Lung (tissue), 12 donors: Measurements from ENCODE around the gene DNASE2B. TPM values are rescaled to one million over a fixed set of nuclear protein-coding genes. Genes with fewer than 3 reads are reported as not detected.

ENCODE experiments used
- ATAC-seq: fragments of 200-7000 bp; cut with Tn5 transposase; one replicate; pipeline ENCODE4 v1.9.1; 2020; ENCODE audit warnings: moderate number of reproducible peaks; ENCODE audit not compliant: insufficient read depth, low FRiP score
- DNase-seq, 3 donors: peaks; one replicate each; pipeline ENCODE4 v3.0.0-alpha.2; 2013 to 2017
- H3K27ac ChIP-seq, 2 donors: one replicate each; pipeline ENCODE4 v1.5.1; 2013; ENCODE audit warnings: mild to moderate bottlenecking in 2 of 2, moderate library complexity in 2 of 2, control low read depth in 1 of 2, inconsistent platforms in 1 of 2, low read depth in 1 of 2, low read length in 1 of 2
- H3K27me3 ChIP-seq, 3 donors: one replicate each; pipeline ENCODE4 v1.5.1; 2013; ENCODE audit warnings: low read length in 2 of 3; ENCODE audit not compliant: control insufficient read depth in 3 of 3, insufficient read depth in 3 of 3
- H3K36me3 ChIP-seq, 4 donors: one replicate each; pipeline ENCODE4 v1.5.1; 2013; ENCODE audit warnings: low read length in 4 of 4, mild to moderate bottlenecking in 1 of 4, moderate library complexity in 1 of 4; ENCODE audit not compliant: control insufficient read depth in 4 of 4, insufficient read depth in 4 of 4
- H3K4me1 ChIP-seq, 5 donors: one replicate each; pipeline ENCODE4 v1.5.1; 2013; ENCODE audit warnings: low read length in 5 of 5, mild to moderate bottlenecking in 2 of 5, moderate library complexity in 1 of 5; ENCODE audit not compliant: control insufficient read depth in 5 of 5, insufficient read depth in 5 of 5
- H3K4me3 ChIP-seq: one replicate; pipeline ENCODE4 v1.5.1; 2013; ENCODE audit warnings: mild to moderate bottlenecking, control low read depth, moderate library complexity
- H3K9ac ChIP-seq, 2 donors: one replicate each; pipeline ENCODE4 v1.5.1; 2013; ENCODE audit warnings: low read length in 2 of 2, control low read depth in 1 of 2; ENCODE audit not compliant: insufficient read depth in 1 of 2
- H3K9me3 ChIP-seq, 4 donors: one replicate each; pipeline ENCODE4 v1.5.1; 2013; ENCODE audit warnings: low read length in 3 of 4, mild to moderate bottlenecking in 1 of 4, moderate library complexity in 1 of 4; ENCODE audit not compliant: control insufficient read depth in 4 of 4, insufficient read depth in 3 of 4
- WGBS, 2 donors: extraction: QIAGEN DNeasy Blood & Tissue Kit; methylation state at CpG; one replicate each; pipeline ENCODE4 v1.1.7; 2013; 5-methylcytosine and 5-hydroxymethylcytosine counted together
- polyA plus RNA-seq, 2 donors: library from polyadenylated mRNA; stranded (reverse); fragments of 200-250 nt; gene quantifications; one replicate each; pipeline ENCODE4 v1.2.1, GENCODE V29; 2013
- total RNA-seq, 2 donors: library from RNA; depleted of rRNA in 1 of 2; stranded (reverse); fragments of >200 nt in 1 of 2; gene quantifications; one replicate each; pipeline ENCODE4 v1.2.1, GENCODE V29; 2014 to 2021
- TF ChIP-seq, protein P1 (sequence below): IDR thresholded peaks from 2 replicates; pipeline ENCODE4 v1.5.1; 2012; ENCODE audit warnings: mild to moderate bottlenecking; ENCODE audit errors: control extremely low read depth, extremely low read depth
- donor health status: control.
- donor health status: control.
- donor health status: Bipolar disorder and iron deficiency.
- donor health status: healthy.
- donor health status: DM: yes; HTN: yes; CAD: no.

The DNASE2B gene
- total and polyA plus RNA-seq, 4 donors: 0.29 to 4.9 (median 1.3) TPM; not detected in 1

DNA sequence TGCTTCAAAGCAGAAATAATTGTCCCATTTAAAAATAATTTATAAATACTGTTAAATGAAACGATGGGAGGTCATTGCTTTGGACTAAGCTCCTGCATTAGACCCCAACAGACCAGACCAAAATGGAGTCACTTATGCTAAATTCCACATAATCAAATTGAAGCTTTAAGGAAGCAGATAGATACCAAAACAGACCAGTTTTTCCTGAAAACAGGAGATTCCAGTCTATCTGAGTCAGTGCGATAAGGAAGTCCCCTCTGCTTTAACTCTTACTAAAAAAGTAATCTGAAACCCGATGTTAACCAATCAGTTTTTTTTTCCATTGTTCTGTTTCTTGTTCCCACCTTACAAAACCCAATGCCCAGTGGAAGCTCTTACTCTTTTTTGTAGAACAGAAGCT, 16.2 kb upstream of the DNASE2B start:
- no peaks in the 10 kb centered on the region for H3K36me3 ChIP-seq
- TF ChIP-seq, protein P1, sequence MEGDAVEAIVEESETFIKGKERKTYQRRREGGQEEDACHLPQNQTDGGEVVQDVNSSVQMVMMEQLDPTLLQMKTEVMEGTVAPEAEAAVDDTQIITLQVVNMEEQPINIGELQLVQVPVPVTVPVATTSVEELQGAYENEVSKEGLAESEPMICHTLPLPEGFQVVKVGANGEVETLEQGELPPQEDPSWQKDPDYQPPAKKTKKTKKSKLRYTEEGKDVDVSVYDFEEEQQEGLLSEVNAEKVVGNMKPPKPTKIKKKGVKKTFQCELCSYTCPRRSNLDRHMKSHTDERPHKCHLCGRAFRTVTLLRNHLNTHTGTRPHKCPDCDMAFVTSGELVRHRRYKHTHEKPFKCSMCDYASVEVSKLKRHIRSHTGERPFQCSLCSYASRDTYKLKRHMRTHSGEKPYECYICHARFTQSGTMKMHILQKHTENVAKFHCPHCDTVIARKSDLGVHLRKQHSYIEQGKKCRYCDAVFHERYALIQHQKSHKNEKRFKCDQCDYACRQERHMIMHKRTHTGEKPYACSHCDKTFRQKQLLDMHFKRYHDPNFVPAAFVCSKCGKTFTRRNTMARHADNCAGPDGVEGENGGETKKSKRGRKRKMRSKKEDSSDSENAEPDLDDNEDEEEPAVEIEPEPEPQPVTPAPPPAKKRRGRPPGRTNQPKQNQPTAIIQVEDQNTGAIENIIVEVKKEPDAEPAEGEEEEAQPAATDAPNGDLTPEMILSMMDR: no peak
- no peaks in the 10 kb centered on the region for H3K4me1 ChIP-seq
- no peaks in the 10 kb centered on the region for H3K9me3 ChIP-seq
- DNase-seq (no peak), ATAC-seq (no peak)
- H3K4me3 ChIP-seq: no peak overlapping the region
- peaks cover 0 to 2% (median 0%) of the 10 kb centered on the region in 3 donors for H3K27me3 ChIP-seq
- no peak overlapping the region for H3K27ac ChIP-seq
- H3K9ac ChIP-seq: no peak overlapping the region
- WGBS, 2 donors: 93 to 94% methylated on average over 3 of the region's 3 CpGs

DNA sequence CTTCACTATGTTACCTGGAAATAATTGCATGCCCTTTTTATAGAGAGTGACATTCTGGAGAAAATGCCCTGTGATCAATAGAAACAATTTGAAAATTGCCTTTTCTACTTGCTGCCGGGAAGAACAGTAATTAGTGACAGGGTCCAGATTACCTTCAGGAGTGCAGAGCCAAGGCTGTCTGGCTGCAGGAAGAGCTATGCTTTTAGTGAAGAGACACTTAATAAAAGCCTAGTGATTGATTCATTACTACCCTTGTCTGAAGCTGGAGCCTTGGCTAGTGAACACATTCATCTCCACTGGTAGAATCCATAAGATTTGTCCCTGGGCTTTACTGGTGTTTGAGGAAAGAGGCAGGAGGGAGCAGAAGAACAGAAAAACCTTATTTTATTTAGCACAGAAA, 12.9 kb upstream of the DNASE2B start:
- H3K4me3 ChIP-seq: no peak overlapping the region
- H3K27me3 ChIP-seq: peaks cover 0 to 2% (median 0%) of the 10 kb centered on the region in 3 donors
- TF ChIP-seq, protein P1: no peak
- H3K36me3 ChIP-seq: no peaks in the 10 kb centered on the region
- H3K4me1 ChIP-seq: no peaks in the 10 kb centered on the region
- DNase-seq (no peak), ATAC-seq (no peak)
- no peak overlapping the region for H3K9ac ChIP-seq
- H3K9me3 ChIP-seq: no peaks in the 10 kb centered on the region
- H3K27ac ChIP-seq: no peak overlapping the region
- 92% methylated on average over 1 of the region's 1 CpG for WGBS, 2 donors

DNA sequence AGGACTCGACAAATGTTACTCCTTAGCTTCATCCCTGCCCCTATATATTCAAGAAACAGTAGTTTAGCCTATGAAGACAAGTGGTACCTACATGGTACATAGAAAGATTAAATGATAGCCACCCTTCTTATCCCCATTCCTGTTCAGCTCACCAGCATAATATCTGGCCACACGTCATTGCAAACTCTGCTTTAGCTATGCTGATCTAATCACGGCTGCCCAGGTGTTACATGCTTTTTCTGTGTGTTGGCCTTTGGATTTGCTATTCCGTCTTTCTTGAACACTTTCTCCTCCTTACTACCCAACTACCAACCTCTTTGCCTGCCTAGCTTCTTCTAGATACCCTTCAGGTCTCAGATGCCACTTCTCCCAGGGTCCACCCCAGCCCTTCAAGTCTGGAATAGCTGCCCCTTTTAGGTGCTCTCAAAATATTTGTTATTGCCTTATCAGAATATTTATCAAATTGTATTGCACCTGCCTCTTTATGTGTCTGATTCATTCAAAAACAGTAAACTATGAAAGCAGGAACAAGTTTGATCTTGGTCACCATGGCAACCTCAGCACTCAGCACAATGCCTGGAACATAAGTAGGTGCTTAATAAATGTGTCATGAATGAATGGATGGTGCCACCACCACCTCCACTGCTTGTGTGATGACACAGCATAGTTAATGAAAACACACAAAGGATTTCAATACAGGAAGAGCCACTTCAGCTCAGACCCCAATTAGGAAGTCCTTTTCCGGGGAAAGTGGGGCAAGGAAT, 11.4 kb upstream of the DNASE2B start:
- ATAC-seq (no peak), DNase-seq (no peak)
- peaks cover 0 to 2% (median 0%) of the 10 kb centered on the region in 3 donors for H3K27me3 ChIP-seq
- H3K9me3 ChIP-seq: no peaks in the 10 kb centered on the region
- TF ChIP-seq, protein P1: no peak
- no peaks in the 10 kb centered on the region for H3K4me1 ChIP-seq
- H3K36me3 ChIP-seq: no peaks in the 10 kb centered on the region
- H3K4me3 ChIP-seq: no peak overlapping the region
- no peak overlapping the region for H3K27ac ChIP-seq
- H3K9ac ChIP-seq: no peak overlapping the region
- WGBS, 2 donors: 86% methylated on average over 5 of the region's 5 CpGs
